Activated CD8-positive, alpha-beta T cell treated with anti-CD3 and anti-CD28 coated beads for 36 hours (primary cell): ENCODE data around the gene PIRT. TPM values are rescaled to one million over a fixed set of nuclear protein-coding genes. Genes with fewer than 3 reads are reported as not detected.

ENCODE experiments used
- ATAC-seq: fragments of 200-7000 bp; cut with Tn5 transposase; one replicate; pipeline ENCODE4 v1.10.0; 2021; ENCODE audit warnings: mild to moderate bottlenecking, moderate library complexity
- CTCF ChIA-PET: fragments of 350-600 bp; sonication (Branson Sonifier 250); formaldehyde crosslinking; loops from one replicate; lab custom pipeline; 2021; ENCODE audit warnings: antibody characterized with exemption; lab: Charles Lee
- POLR2A ChIA-PET: fragments of 350-600 bp; sonication (Branson Sonifier 250); formaldehyde crosslinking; loops from one replicate; lab custom pipeline; 2021; ENCODE audit warnings: antibody characterized with exemption; lab: Charles Lee
- DNase-seq: peaks from one replicate; pipeline ENCODE4 v3.0.0-alpha.2; 2020
- H3K27ac Mint-ChIP-seq: one replicate; pipeline ENCODE4 v1.8.0; 2021; ENCODE audit warnings: mild to moderate bottlenecking, mixed read lengths
- H3K27me3 Mint-ChIP-seq: one replicate; pipeline ENCODE4 v1.8.0; 2021; ENCODE audit warnings: mixed read lengths
- H3K36me3 Mint-ChIP-seq: one replicate; pipeline ENCODE4 v1.8.0; 2021; ENCODE audit warnings: low read depth, mixed read lengths
- H3K4me1 Mint-ChIP-seq: one replicate; pipeline ENCODE4 v1.8.0; 2021; ENCODE audit warnings: low read depth, mixed read lengths
- H3K4me3 Mint-ChIP-seq: one replicate; pipeline ENCODE4 v1.8.0; 2021; ENCODE audit warnings: mild to moderate bottlenecking, moderate library complexity, mixed read lengths
- H3K9me3 Mint-ChIP-seq: one replicate; pipeline ENCODE4 v1.8.0; 2021; ENCODE audit warnings: mixed read lengths
- CTCF ChIP-seq: fragments of 200-600 bp; IDR thresholded peaks from one replicate; pipeline ENCODE4 v1.8.0; 2022; ENCODE audit warnings: antibody characterized with exemption, mild to moderate bottlenecking
- intact Hi-C: fragments of 100-400 bp; cut with micrococcal nuclease; formaldehyde crosslinking; loops from one replicate; pipeline ENCODE4 v1.10.0; 2022
- total RNA-seq, 2 experiments: library from RNA; stranded (reverse); gene quantifications; one replicate each; pipeline ENCODE4 v1.2.3, GENCODE V29; 2021

The PIRT gene
- not detected for total RNA-seq

- no peak for TF ChIP-seq CTCF
- ChIA-PET POLR2A (no interaction called here), CTCF (interaction anchor here (2.5 kb wide), 1 partner anchor 101 kb away, joined by 7 read pairs; no protein-coding TSS in a partner anchor)
- DNase-seq: no peak
- ATAC-seq: no peak
- Mint-ChIP-seq H3K9me3 (no peaks in the 10 kb centered on the region), H3K4me3 (no peak within 1 kb of the TSS), H3K27ac (no peak within 1 kb of the TSS), H3K36me3 (no peaks in the 10 kb centered on the region), H3K4me1 (no peaks in the 10 kb centered on the region), H3K27me3 (no peaks in the 10 kb centered on the region)
- intact Hi-C loops: no loop called here
Measured at GRCh38 chr17:10837921-10838320, at the start of gene PIRT. TSS of gene PIRT (minus strand) at chr17:10838087. CDS start at chr17:10825645, 12,442 bp downstream.

GRCh38 chr17:10881959-10882358 lies 44.1 kb upstream of the PIRT start:
- ChIA-PET CTCF (no interaction called here), POLR2A (no interaction called here)
- TF ChIP-seq CTCF: no peak
- Mint-ChIP-seq H3K4me3 (no peak overlapping the region), H3K9me3 (no peaks in the 10 kb centered on the region), H3K36me3 (no peaks in the 10 kb centered on the region), H3K27ac (no peak overlapping the region), H3K27me3 (peaks cover 9% of the 10 kb centered on the region), H3K4me1 (no peaks in the 10 kb centered on the region)
- DNase-seq: no peak
- ATAC-seq: no peak
- intact Hi-C loops: no loop called here

DNA sequence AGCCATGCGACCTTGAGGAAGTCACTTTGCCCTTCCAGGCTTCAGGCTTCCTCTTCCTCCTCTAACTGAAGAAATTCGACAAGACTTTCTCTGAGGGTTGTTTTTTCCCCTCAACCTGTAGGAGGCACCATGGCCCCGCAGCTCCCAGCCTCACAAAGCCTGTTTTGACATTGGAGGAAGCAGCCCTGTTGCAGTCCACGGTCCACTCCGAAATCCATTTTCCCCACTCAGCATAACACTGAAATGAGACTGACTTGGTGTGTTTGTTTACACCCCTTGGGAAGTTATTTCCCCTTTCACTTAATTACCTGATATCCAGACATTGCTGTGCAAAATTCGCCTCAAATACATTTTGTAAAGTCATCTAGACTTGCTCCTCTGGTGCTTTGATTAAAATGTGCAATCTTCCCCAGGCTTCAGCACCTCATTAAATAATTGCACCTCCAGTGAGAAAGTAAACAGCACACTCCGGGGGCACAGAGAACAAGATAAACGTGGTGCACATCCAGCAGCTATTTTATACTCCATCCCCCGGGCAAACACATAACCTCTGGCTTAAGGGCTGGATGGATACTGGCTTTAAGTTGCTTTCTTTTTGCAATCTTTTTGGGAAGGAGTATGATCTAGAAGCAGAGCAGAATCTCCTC lies 41.4 kb upstream of the PIRT start:
- CTCF ChIA-PET: interaction anchor here (1.0 to 1.2 kb wide), 2 partner anchors 10 to 266 kb away, joined by 3 to 4 read pairs; no protein-coding TSS in a partner anchor
- no peak for ATAC-seq
- POLR2A ChIA-PET: no interaction called here
- H3K9me3 Mint-ChIP-seq: no peaks in the 10 kb centered on the region
- no peaks in the 10 kb centered on the region for H3K4me1 Mint-ChIP-seq
- DNase-seq: peak; percentile 4
- no peak overlapping the region for H3K4me3 Mint-ChIP-seq
- H3K27ac Mint-ChIP-seq: no peak overlapping the region
- no peak for TF ChIP-seq CTCF
- intact Hi-C loops: loop anchor here (5.0 to 10.0 kb wide), 2 partner anchors 265 to 418 kb away; no protein-coding TSS in a partner anchor
- H3K36me3 Mint-ChIP-seq: no peaks in the 10 kb centered on the region
- H3K27me3 Mint-ChIP-seq: peaks cover 9% of the 10 kb centered on the region

GRCh38 chr17:10875984-10876555 lies 38.2 kb upstream of the PIRT start:
- H3K27me3 Mint-ChIP-seq: peaks cover 11% of the 10 kb centered on the region
- no peaks in the 10 kb centered on the region for H3K36me3 Mint-ChIP-seq
- peak; percentile 78 for TF ChIP-seq CTCF
- intact Hi-C loops: loop anchor here (5.0 to 10.0 kb wide), 2 partner anchors 269 to 421 kb away; no protein-coding TSS in a partner anchor
- DNase-seq (peak; percentile 58), ATAC-seq (no peak)
- no peak overlapping the region for H3K27ac Mint-ChIP-seq
- no peaks in the 10 kb centered on the region for H3K9me3 Mint-ChIP-seq
- CTCF ChIA-PET: interaction anchor here (0.6 to 3.3 kb wide), 24 partner anchors 8 to 1217 kb away, joined by 3 to 19 read pairs (median 3); no protein-coding TSS in a partner anchor
- POLR2A ChIA-PET: no interaction called here
- no peak overlapping the region for H3K4me3 Mint-ChIP-seq
- H3K4me1 Mint-ChIP-seq: no peaks in the 10 kb centered on the region

- Mint-ChIP-seq H3K27ac (no peak overlapping the region), H3K4me1 (no peaks in the 10 kb centered on the region), H3K27me3 (peaks cover 13% of the 10 kb centered on the region), H3K9me3 (no peaks in the 10 kb centered on the region), H3K4me3 (no peak overlapping the region), H3K36me3 (no peaks in the 10 kb centered on the region)
- no peak for ATAC-seq
- TF ChIP-seq CTCF: no peak
- POLR2A ChIA-PET: no interaction called here
- CTCF ChIA-PET: interaction anchor here (0.6 to 3.3 kb wide), 19 partner anchors 9 to 1218 kb away, joined by 3 to 19 read pairs (median 4); no protein-coding TSS in a partner anchor
- peak; percentile 30 for DNase-seq
- intact Hi-C loops: loop anchor here (5.0 to 10.0 kb wide), 2 partner anchors 269 to 422 kb away; no protein-coding TSS in a partner anchor
Measured at GRCh38 chr17:10875430-10875851, 37.6 kb upstream of the PIRT start.
